Activated CD8-positive, alpha-beta memory T cell treated with anti-CD3 and anti-CD28 coated beads, Interleukin-2, amount 50 U/mL, for 24 hours (primary cell): ENCODE results near the gene ALDH7A1.
"Not testable (repeated sequence)": the region's sequence is repeated elsewhere in the genome, so short reads cannot be mapped to it uniquely, and the experiment has no call there.

ENCODE experiments used
- DNase-seq: peaks from one replicate; pipeline ENCODE4 v3.0.0-alpha.2; 2020; ENCODE audit errors: extremely low read depth

The ALDH7A1 gene

DNA sequence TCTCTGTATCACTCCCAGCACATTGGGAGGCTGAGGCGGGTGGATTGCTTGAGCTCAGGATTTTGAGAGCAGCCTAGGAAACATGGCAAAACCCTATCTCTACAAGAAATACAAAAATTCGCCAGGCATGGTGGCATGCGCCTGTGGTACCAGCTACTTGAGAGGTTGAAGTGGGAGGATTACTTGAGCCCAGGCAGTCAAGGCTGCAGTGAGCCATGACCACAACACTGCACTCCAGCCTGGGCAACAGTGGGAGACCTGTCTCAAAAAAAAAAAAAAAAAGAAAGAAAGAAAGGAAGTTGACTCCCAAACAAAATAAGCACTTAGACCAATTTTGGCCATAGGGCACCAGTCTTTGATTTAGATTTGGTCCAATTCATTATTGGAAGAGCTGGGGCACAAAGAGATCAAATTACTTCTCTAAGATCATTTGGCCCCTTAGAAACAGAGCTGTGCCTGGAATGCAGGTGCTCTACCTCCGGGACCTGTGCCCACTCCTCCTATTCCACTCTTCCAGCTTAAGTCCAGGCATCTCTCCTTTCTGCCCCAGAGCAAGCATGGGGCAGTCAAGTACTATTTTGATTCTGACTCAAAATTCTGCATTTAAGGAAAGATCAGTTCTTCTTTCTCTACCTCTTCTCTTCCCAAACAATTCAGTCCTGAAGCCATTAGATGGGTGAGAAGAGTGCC, 59.0 kb downstream of the ALDH7A1 start:
- no peak for DNase-seq

DNA sequence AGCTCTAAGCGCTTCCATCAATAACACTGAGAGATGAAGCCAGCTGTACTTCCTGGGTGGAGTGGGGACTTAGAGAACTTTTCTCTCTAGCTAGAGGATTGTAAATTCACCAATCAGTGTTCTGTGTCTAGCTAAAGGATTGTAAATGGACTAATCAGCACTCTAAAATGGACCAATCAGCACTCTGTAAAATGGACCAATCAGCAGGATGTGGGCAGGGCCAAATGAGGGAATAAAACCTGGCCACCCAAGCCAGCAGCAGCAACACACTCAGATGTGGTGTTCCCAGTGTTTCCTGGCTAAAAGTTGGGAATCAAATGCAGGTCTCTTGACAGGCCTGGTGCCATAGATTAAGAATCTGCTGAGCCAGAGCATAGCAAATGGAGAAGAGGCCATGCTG, 60.5 kb downstream of the ALDH7A1 start:
- DNase-seq: no peak

DNA sequence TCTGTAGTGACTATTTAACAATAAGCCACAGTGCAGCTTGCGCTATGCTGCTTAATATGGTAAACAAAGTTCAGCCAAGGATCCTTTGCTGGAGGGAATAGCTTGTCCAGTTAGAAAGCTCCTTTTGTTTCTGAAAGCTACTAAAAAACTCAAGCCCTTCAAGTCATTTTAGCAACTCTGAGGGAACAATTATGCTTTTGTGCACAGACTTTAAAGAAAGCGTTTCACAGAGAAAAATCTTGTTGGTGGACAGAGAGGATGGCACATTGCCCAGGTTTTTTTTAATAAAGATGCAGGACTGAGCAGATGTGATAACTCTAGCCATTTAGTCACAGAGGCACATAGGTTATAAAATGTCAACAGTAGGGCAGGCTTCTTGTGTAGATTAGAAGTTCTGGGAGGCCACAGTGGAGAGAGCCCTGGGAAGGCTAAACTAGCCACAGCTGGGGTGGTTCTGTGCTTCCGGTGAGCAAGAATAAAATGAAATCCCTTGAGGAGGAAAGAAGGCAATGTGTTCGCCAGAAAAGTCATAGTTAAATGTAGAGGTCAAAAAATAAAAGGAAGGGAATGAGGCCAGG, 63.4 kb downstream of the ALDH7A1 start:
- no peak for DNase-seq

DNA sequence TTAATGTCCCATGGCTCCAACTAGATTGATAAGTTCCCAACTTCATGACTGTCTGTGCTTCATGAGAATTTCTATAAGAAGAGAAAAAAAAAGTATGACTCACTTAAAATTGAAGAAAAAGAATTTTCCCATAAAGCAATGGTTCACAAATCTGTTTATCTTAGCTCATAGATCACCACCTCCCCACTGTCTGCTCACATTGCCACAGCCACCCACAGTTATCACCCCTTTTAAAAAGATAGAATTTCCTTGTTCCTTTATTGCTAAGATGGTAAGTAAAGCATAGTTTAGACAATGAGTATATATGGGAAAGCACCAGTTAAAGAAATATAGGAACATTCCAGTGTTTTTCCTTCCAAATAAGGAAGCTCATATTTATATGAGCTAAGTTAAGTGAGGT, 67.1 kb downstream of the ALDH7A1 start:
- no peak for DNase-seq

DNA sequence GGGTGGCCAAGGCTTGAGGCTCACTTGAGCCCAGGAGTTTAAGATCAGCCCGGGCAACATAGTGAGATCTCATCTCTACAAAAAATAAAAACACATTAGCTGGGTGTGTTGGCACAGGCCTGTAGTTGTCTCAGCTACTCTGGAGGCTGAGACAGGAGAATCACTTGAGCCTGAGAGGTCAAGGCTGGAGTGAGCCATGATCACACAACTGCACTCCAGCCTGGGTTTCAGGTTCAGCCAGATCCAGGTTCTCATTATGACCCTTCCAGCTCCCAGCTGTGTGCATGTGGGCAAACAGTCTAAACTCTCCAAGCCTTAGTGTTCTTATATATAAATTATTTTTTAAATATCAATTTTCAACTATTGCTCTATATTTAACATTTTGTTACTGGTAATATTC, 67.9 kb downstream of the ALDH7A1 start:
- DNase-seq: no peak

DNA sequence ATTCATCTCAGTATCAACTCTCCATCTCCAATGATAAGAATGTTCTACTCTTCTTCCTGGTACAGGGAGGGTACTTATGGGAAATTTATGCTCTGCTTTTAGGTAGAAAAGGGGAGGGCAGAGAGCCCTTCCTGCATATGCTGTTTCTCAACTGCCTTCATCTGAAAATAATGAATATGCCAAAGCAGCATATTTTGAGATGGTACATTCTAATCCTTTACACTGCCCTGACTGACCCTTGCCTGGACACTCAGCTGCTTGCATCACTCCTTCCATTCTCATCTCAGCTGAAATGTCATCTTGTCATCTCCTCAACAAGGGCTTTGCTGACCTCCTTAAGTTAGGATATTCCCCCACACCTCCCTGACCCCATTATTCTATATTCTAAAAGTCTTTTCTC, 68.5 kb downstream of the ALDH7A1 start:
- DNase-seq: no peak

DNA sequence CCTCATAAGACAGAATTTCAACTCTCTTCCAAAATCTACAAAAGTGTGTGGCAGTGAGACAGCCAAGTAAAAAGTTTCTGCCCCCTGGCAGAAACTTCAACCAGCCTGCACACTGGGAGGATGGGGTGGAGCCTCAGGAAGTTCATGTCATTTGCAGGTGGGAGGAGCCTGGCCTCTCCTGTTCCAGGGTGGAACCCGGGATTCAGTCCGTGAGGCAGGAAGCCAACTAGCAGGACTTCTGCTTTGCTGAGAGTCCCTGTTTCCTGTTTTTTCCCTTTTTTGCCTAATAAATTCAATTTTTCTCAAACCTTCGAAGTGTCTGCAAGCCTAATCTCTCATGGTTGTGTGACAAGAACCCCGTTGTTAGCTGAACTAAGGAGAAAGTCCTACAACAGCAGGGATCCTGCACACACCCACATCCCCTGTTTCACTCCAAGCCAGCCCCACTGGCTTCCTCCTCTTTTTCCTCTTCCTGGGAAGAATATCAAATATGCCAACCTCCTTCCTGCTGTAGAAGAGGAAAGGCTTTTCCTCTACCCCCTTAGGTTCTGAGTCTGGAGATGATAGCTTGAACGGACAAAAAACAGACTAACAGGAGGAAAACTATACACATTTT, 69.3 kb downstream of the ALDH7A1 start:
- DNase-seq: no peak

DNA sequence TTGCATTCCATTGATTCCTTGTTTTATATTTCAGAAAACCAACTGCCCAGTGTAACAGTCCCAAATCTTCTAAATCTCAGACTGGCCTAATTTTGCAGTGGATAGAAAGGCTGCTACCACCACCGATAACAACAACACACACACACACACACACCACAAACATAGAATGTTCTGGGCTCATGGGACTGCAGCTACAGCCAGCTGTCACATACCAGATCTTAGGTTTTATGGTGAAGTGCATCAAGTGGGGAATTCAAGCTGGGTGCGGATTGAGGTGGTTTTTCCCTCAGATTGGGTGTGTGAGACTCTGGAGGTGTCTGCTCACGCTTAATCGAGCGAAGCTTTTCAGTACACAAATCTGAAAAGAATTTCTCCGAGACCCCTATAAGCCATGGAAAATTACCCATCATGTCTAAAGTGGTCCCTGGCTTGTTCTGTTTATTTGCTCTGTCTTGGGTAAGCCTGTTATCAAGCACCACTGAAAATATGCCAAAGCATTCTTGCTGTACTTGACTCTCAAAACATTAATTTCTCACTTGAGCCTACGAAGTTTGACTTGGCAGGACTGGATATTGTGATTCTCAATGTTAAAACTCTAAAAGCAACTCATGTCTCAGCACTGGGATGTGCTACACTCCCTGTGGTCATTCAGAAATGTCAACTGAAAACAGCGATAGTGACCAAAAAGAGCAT, 71.1 kb downstream of the ALDH7A1 start:
- no peak for DNase-seq

DNA sequence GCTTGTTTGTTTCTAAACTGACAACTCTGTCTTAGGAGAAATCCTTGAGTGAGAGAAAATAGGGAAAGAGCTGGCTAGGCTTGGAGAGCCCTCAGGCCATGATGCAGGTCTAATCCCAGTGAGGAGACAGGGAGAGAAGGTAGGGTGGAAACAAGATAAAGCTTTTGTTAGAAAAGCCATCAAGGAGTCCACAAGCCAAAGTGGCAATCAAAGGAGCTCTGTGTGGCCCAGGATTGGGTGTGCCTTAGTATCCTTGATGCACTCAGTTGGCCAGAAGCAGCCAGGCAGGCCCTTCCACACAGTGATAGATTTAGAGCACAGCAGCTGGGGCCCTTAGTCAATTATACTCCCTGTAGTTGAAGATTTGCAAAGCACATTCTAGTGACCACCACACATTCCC, 73.9 kb downstream of the ALDH7A1 start:
- no peak for DNase-seq

DNA sequence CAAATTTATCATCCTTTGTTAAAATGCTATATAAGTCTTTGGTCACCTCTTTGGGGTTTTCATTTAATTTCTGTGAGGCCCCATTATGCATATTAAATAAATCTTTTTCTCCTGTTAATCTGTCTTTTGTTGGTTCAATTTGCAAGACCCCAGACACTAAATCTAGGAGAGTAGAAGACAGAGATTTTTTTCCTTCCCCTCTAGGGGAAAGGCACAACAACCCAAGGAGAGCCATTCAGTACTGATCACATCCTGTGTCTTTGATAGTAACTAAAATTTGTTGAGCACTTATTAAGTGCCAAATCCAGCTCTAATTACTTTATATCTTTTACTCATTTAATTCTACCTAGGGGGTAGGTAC, 74.4 kb downstream of the ALDH7A1 start:
- DNase-seq: no peak

DNA sequence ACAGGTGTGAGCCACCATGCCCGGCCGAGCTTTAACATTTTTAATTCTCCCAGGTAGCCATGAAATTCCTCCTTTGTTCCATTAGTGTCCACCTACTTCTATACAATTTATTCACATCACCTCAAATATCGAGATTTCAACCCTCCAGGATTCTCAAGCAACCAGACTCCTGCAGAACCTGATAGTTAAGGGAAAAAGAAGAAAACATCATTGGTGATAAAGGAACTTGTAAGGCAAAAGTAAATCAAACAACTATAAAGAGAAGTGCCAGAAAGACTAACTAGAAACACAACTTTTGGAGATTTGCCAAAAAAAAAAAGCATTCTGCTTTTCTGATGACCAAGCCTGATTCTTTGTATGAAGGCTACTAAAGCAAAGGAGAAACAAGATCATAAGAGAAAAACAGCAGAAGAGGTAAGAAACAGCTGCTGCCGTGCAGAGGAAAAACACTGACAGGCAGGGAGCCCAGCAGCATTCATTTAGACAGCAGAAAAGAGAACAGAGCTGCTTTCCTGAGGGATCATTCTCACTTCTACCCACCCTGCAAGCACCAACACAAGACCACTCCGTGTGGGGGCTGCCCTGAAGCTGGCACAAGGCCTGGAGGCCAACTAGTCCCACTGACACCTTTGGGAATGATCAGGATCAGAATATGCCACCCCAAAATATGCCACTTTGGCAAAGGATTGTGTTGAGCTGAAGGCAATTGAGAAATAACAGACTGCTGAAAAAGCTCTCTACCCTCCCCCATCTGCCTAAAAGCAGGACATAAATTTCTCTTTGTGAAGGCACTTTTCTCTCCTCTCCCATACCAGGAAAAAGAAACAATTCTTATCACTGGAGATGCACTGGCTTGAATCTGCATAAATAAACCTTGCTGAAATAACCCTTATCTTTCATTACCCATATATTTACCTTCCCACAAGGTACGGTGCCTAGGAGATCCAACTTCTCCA, 75.1 kb downstream of the ALDH7A1 start:
- no peak for DNase-seq

DNA sequence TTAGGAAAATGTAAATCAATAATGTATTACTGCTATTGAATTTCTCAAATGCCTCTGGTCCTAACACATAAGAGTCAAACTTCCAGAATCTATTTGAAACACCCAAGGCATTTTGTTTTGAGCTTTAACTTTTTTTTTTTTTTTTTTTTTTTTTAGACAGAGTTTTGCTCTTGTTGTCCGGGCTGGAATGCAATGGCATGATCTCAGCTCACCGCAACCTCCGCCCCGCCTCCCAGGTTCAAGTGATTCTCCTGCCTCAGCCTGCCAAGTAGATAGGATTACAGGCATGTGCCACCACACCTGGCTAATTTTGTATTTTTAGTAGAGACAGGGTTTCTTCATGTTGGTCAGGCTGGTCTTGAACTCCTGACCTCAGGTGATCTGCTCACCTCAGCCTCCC, 75.8 kb downstream of the ALDH7A1 start:
- DNase-seq: not testable (repeated sequence)

DNA sequence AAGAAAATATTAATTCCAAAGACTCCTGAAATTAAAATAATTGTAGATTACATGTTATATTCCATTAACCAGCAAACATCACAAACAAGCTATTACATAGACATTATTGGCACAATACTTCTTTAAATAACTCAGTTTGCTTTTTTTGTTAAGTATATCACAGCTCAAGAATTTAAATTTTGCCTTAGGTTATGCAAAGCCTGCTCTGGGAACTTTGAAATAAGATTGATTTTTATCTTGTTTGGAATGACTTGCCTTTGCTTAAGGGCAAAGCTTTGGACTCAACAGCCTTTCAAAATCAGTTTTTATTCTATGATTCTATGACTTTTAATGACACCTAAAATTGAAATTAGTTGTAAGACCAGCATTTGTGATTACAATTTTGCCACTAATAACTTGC, 78.2 kb downstream of the ALDH7A1 start:
- no peak for DNase-seq

DNA sequence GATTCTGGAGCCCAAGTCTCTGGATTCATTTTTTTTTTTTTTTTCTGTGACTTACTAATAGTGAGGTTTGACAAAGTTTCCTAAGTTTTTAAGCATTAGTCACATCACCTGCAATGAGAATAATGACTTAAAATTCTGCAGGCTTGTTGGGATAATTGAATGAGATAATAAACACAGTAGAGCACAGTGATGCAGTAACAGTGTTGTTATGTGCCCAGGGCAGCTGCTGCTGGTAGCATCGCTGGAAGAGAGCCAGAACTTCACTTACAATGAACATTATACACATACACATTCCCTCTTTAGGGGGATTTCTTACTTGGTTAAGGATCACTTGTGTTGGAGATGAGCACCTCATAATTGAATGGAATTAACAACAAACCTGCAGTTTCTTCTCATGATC, 78.9 kb downstream of the ALDH7A1 start:
- no peak for DNase-seq

DNA sequence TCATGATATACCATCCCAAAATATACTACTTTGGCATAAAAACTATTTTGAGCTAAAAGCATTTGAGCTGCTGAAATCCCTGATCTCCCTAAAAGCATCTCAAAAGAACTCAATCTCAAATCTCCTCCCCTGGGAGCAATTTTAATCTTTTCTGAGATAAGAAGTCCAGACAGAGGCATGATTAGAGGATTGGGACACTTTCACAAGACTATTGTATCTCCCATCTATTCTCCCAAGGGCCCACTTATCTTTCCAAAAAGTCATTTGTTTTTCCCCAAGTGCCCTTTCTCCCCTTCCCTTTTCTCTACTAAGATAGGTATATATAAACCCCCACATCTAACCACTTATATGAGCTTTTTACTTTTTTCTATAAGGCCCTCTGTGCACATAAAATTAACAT, 79.7 kb downstream of the ALDH7A1 start:
- DNase-seq: no peak

DNA sequence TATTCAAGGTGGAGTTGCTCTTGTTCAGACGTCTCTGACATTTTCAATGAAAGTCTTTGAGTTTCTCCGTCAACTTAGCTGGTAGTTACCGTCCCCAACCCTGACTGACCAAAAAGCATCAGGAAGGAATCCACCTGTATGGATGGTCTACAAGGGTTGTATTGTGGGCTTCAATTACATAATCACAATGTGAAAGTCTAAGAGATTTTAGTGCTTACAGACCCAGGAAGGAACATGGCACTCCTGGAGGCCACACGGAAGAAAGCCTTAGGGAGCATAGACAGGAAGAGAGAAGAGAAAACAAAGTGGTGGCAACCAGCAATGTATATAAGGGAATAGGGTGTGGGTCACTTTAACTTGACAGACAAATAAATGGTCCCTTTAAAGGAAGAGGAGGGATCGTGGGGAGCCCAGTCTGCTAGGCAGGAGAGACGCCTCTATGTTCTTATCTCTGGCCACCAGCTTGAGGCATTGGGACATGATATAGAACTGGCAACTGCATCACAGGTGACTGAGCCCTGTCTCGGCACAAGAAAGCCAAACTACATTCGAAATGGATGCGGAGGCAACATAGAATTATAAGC, 80.4 kb downstream of the ALDH7A1 start:
- no peak for DNase-seq

DNA sequence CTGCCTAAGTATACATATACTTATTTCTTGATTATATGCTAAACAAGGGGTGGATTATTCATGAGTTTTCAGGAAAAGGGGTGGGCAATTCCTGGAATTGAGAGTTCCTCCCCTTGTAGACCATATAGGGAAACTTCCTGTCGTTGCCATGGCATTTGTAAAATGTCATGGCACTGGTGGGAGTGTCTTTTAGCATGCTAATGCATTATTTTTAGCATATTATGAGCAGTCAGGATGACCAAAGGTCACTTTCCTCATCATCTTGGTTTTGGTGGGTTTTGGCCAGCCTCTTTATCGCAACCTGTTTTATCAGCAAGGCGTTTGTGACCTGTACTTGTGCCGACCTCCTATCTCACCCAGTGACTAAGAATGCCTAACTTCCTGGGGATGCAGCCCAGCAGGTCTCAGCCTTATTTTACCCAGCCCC, 80.9 kb downstream of the ALDH7A1 start:
- no peak for DNase-seq

DNA sequence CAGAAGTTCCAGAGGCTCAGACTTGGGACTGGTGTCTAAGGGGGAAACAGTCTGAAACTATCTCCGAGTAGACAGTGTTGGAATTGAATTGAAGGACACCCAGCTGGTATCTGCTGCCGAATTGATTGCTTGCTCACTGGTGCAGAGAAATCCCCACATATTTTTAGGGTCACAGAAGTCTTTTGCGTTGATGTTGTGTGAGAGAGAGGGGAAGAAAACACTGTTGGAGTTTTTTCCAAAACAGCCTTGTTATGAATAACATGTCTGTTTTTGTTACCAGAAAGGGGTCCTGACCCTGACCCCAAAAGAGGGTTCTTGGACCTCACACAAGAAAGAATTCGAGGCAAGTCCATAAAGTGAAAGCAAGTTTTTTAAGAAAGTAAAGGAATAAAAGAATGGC, 81.3 kb downstream of the ALDH7A1 start:
- DNase-seq: no peak

DNA sequence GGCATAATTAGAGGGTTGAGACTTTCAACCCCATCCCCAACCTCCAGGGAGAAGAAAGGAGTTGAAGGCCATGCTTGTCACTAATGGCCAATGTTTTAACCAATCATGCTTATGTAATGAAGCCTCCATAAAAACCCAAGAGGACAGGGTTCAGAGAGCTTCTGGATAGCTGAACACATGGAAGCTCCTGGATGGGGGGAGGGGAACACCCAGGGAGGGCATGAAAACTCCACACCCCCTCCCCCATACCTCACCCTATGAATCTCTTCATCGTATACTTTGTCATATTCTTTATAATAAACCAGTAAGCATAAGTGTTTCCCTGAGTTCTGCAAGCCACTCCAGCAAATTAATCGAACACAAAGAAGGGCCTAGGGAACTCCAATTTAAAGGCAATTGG, 81.7 kb downstream of the ALDH7A1 start:
- no peak for DNase-seq

DNA sequence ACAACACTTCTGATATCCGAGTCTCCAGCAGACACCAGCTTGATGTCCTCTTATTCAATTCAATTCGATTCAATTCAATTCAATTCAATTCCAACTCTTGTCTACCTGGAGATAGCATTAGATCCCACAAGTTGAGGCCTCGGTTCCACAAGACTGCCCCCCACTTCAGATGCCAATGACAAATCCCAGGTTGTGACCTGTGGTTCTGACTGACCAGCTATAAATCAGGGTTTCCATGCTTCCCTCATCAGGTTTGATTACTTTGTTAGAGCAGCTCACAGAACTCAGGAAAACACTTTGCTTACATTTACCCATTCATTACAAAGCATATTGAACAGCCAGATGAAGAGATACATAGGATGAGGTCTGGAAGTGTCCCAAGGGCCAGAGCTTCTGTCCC, 82.6 kb downstream of the ALDH7A1 start:
- no peak for DNase-seq

DNA sequence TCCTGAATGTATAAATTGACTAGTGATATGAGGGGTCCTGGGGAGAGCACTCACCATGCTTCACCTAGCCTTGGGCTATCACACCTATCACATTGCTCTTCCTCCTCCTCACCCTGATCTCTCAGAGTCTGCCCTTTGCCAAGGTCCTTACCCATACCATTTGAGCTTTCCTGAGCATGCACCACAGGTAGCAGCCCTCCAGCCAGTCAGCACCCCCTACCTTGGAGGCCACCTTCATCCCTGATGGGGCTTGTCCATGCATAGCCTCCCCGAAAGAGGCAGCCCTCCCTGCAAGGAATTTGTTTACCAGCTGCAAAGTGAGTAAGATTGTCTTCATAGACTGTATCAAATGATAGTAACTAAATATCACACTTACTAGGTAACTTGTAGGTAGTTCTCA, 83.1 kb downstream of the ALDH7A1 start:
- no peak for DNase-seq

DNA sequence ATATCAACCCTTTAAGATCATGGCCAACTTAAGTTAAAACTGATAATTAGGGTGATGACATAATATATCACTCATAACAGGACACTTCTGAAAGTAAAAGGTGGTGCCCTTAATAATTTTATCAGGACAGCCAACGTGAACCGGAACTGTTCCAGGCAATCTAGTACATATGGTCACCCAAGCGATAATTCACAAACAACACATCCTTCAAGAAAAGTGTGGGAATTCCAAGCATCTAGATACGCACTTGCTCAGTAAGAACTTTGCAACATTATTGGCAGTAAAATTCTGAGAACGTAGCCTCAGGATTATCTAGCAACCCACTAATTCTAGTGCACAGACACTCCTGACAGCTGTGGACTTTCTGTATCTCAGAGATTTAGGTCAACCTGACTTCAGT, 85.7 kb downstream of the ALDH7A1 start:
- no peak for DNase-seq
